HG02610 (cell line): ENCODE data around the gene FLT1.

Source experiments
- ATAC-seq: cut with Tn5 transposase; IDR thresholded peaks from one replicate; pipeline ENCODE4 v1.9.1; 2021; ENCODE audit warnings: mild to moderate bottlenecking, moderate library complexity; ENCODE audit not compliant: unreplicated experiment

Gene FLT1

DNA sequence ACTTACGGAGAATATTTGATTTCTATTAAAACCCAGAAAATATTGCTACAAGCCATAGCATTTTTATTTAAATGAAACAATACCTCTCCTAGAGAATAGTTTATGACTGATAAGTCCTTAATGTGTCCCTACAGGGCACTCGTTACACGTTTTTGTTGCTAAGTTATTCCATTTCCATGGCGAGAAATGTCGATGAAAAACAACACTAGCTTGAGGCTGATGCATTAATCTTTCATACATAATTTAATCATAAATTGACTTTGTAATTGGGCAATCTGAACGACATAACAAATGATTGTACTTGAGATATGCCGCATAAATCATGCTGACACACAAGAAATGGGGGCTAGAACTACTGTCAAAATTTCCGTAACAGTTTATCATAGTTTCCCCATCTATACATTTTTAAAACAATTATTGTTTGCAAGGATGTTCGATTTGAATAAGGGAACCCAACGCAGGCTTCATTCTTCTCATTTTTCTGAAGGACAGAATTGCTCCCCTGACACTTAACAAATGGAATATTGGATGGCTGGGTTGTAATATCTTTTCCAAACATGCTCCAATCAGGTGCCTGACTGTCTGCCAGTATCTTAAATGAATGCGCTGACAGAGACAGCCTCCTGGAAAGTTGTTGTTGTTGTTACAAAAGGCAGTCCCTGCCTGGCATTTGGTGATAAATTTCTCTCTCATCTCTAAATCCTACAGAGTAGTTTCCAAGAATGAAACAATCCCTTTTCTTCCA is 61.9 kb downstream of the FLT1 start:
- ATAC-seq, result no peak

DNA sequence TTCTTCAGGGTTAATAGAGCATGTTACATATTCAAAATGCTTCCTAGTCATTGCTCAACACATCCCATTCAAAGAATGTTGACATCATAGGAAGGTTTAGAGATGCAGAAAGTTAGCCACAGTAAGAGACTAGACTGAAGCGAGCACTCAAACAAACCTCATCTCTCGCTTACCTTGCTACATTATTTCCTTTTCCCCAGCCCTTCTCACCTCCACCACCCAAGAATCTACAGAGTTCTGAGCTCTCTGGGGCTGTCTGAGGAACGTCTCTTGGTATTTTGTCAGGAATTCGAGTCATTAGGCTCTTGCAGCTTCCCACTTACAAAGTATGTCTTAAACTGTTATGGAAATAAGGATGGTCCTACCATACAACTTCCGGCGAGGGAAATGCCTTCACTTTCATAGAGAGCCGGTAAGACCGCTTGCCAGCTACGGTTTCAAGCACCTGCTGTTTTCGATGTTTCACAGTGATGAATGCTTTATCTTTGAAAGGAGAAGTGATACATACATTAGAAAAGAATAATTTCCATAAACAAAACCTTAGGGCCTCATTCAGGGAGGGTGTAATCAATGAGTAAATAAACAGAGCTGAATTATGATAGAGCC is 65.1 kb downstream of the FLT1 start:
- ATAC-seq, result peak; percentile 83

DNA sequence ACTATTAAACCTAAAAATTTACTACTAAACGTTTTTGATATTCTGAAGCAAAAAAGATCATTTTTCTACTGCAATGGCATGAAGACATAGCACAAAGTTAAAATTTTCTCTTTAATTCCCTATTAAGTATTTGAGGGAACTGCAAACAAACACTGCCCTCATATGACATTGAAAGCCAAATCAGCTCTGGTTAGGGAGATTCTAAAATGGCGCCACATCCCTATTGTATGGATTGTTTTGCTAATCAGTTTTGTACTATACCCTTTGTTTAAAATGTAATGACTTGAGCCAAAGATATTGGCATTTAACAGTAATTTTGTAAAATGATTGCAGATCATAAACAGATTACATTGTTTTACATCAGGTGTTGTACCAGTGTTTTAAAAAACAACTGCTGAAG is 65.8 kb downstream of the FLT1 start:
- ATAC-seq, result no peak

DNA sequence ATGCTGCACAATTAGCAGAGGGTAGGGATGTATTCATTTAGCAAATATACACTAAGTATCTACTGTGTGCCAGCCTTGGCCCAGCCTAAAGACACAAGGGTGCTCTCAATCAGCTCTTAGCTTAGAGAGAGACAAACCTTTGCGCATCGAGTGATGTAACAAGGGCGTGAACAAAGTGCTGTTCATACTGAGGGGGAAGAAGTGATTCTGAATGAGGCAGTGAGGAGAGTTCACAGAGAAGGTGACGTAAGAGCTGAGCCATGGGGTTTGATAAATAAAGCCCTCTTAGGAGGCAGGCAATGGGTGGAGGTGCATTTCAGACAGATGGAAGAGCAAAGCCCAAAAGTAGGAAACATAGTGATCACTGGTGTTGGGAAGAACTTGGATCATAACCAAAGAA is 68.5 kb downstream of the FLT1 start:
- ATAC-seq, result no peak

DNA sequence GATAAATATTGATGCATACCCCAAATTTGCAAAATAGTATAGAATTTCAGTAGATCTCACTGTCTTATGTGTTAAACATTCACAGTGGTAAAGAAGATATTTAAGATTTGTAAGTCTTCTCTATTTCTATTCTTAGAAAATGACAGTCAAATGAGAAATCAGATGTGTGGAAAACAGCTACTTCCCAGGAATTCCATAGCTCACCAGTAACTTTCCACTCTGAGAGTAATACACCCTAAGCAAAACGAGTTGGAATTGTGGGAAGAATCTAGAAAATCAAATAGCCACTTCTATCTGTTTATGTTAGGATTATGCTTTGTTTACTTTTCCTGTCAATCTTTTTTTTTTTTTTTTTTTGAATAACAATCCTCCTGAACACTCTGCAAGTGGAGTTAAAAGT is 69.1 kb downstream of the FLT1 start:
- no peak for ATAC-seq

DNA sequence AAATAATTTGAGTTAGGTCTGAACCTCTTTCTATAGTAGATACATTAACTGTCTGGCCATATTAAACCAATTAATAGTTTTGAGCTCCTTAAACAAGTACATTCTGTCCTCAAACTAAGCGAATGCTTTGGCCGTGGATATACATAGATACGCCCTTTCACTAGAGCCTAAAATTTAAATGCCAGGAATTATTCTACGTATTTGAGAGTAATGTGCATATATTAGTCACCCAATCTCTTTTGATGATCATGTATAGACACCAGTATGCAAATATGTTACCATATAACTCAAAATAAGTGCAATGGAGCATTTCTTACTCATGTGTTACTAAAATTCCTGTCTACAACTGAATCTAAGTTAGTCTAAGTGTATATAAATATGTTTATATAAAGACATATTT is 70.4 kb downstream of the FLT1 start:
- no peak for ATAC-seq

DNA sequence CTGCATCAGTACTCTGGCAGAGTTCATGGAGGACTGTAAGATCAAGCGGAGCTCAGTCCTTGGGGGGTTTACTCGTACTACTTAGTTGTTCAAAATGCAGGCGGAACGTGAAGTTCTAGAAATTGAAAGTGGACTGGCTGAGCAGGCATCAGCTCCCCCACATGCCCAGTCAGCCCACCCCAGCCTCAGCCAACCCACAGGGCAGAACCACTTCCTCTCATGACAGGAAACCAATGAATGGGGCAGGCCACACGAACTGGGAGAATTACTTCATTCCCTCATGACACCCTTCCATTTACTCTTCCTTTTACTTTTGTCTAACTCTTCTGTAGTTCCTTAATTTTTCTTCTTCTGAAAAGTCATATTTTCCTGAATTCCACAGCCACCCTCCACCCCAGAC is 71.9 kb downstream of the FLT1 start:
- ATAC-seq, result peak; percentile 88

DNA sequence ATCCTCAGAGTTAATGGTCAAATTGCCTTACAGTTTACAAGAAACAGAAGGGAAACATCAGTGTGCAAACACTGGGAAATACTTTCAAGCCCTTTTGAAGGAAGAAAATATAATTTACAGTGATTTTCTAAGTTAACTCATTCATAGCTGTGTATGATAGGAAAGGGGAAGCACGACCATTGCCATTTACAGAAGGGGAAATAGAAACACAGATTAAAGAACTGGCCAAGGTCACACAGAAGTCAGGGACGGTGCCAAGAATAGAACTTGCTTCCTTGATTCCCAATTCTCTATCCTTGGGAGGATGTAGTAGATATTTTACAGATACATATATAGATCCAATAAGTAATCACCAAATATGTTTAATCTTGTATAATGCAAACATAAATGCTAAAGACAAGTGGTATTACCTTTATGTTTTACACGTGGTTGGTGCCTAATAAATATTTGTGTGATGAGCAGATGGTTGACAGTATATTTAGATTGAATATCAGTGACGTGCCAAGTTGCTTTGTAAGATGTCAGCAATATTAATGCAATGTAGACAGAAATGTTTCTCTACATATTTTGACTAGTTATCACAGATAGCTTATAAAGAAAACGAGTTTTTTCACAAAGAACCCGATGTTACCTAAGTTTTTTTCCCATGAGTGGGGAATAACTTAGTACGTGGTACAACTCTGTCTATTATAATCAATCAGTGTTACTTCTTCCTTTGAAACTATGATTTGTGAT is 73.1 kb downstream of the FLT1 start:
- no peak for ATAC-seq

DNA sequence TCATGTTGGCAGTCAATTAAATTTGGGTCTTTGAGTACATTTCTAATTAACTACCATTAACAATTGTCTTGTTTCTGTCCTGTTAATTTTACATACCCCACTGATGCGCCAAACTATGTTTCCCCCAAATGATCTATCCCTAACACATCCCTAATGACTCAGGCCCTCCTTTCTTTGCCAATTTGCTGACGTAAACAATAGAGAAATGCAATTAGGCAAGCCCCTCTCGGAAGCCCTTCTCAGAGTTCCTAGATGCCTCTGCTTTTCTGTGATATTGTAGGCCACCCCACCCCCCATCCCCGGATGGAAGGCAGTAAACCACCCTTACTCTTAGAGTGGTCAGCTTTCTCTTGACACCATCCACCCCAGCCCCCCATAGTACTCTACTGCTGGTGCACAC is 74.2 kb downstream of the FLT1 start:
- ATAC-seq, result no peak

DNA sequence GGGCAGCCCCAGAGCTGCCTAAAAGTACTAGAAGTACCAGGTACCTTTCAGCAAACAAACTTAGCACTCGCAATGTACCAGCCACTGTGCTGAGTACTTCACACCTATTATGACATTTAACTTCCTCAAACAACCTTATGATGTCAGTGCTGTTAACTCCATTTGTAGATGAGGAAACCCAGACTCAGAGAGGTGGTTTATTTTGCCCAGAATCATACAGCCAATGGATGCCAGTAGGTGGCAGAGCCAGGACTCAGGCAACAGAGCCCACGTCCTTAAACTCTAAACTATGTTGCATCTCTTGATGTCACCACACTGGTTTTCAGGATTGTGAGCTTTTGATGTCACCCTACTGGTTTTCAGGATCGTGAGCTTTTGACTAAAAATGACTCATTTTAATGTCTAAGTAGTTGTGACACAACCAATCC is 78.9 kb downstream of the FLT1 start:
- no peak for ATAC-seq

DNA sequence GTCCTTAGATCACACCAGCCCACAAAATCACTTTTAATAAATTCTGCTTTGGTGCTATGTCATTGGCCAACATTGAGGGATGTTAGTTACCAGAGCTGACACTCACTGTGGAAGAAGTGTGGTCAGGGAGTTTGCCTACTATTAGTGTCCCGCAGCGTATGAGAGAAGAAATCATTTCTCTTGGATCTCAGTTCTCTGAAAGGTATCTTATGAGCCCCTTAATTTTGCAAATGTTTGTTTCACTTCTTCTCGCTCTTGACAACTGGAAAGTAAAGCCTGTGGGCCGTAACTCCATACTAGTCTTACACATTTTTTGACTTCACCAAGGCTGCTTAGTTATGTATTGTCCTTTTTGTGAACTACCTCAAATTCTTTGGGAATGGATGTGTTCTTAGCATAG is 80.9 kb downstream of the FLT1 start:
- peak; percentile 39 for ATAC-seq

DNA sequence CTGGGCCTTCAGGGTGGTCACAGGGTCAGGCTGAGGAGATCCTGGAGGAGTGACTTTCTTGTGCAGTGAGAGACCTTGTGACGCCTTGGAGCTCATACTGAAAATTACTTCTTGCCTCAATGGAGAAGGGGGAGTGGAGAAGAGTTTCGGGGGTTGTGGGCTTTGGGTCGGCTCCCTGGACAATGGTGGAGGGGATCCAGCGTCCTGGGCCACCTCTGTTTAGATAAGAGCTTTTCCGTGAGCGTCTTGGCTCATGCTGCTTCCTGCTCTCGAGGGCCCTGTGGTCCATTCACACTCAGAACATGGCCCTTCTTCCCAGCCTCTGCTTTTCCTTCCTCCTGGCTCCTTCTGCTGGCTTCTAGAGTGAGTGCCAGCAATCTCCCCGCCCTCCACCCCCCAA is 81.9 kb downstream of the FLT1 start:
- ATAC-seq, result no peak

DNA sequence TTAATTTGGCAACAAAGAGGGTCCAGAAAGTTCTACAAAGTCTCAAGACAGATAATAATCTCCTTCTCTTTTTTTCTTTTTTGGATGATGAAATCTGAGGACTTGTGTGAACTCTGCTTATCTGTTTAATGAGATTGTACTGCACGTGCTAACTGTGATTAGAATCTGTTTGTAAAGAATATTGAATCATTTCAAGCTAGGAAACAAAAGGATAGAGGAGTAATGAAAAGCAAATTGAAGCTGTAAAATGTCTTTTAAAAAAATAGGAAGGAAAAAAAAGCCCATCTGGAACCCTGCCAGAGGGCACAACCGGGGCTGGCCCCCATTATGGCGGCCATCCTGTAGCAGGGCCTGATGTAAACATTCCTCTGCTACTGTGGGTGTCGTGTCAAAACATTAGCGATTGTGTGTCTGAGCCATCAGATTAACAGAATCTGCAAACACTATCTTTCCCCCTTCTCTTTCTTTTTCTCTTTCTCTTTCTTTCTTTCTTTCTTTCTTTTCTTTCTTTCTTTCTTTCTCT is 83.0 kb downstream of the FLT1 start:
- no peak for ATAC-seq

DNA sequence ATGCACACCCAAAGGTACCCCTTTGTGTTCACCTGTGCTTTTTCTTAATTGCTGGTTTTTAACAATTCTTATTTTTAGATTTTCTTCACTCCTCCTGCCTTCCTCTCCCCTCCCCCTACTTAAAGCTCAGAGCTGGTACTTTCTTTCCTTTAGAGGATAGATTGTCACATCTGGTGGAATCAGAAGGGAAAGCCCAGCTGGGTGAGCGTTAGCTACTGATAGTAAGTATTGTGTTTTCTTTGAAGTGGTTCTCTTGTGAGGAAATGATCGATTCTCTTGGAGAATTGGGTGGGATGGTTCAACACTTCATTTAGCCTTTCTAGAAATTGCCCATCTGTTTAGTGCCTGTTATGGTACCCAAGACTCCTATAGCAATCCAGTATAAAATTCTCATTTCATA is 84.8 kb downstream of the FLT1 start:
- ATAC-seq, result no peak

DNA sequence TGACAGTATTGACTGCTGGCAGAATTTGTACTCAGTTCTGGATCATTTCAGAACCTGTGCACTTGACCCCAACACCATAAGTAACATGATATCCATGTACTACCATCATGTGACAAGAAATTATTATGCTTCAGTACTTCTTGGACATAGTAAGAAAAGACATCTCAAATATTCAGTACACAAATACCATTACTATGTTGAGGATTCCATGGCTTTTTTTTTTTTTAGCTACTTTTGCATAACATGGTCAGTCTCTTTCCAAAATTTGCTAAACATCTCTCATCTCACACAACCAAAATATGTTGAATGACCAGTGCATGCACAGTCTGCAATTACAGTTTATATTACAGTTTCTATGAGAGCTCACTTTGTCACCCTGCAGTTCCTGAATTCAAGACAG is 85.3 kb downstream of the FLT1 start:
- no peak for ATAC-seq

DNA sequence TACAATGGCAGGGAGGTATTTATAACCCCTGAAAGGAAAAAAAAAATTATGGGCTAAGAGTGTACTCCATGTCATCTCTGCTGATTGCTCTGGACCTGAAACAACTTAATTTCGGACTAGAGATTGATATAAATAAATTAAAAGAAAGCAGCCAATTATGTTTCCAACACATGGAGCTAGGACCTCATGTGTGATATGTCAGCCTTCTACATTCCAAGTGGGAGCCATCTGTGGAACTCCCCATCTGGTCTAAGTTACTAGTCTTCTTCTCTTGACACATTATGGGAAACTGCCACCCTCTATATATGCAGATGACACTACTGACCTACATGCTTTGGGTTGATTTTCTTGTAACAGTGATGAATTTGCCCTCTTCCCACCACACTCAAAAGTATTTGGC is 86.1 kb downstream of the FLT1 start:
- ATAC-seq, result no peak

DNA sequence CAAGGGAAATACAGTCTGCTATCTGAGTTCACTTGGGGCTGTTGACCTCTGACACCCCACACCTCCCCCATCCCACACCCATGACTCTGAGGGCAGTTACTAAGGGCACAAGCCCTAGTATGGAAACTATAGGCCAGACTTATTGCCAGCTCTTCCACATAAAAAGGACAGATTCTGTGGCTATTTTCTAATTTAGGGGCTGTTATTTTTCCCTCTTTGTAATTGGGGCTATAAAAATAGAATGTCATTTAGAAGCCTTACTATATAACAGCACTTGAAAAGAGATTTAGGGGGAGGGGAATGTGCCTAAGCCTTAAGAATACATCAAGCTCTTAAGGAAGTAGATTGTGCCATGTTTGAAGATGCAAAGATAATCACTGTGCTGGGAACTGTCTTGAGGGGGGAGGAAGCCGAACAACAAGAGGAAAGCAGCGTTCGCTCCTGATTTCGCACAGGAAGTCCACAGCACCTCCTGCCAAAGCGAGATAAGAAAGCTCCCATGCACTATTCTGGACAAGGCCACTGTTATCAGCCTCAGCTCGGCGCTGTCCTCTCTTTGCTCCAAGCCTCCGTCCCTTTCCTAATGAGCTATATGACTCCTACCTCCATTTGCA is 86.6 kb downstream of the FLT1 start:
- ATAC-seq, result no peak

DNA sequence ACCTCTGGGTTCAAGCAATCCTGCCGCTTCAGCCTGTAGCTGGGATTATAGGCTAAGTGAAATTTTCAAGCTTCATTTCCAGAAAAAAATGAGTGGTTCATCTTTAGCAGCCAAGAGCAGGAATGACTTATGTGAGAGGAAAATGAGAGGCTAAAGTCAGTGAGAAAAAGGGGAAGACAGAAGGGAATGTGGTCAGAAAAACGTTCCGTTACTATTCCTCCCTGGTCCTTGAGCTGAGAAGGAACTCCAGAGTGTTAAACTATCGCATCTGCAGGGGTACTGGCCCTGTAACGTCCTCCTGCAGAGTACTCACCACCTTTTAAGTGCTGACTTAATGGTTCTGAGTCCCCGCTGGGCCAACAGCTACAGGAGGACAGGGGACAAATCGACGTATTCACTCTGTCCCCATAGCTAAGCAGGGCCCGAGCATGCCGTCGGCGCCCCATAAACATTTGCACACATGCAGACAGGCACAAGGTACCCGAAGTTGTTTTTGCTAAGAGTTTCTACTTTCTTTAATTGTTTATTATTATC is 88.1 kb downstream of the FLT1 start:
- no peak for ATAC-seq

DNA sequence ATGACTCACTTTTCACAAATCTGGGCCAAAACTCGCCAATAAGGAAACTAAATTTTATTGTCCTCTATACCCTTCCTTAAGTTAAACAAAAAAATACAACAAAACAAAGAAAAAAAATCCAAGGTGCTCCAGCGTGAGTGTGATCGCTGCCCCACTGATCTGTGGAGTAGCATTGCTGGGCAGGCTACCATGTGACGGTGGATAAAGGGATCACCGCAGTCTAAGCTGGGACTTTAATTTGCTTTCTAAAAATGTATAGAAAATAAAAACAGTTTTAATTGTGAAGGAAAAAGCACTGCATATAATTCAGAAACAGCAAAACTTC is 92.9 kb downstream of the FLT1 start:
- ATAC-seq, result no peak

DNA sequence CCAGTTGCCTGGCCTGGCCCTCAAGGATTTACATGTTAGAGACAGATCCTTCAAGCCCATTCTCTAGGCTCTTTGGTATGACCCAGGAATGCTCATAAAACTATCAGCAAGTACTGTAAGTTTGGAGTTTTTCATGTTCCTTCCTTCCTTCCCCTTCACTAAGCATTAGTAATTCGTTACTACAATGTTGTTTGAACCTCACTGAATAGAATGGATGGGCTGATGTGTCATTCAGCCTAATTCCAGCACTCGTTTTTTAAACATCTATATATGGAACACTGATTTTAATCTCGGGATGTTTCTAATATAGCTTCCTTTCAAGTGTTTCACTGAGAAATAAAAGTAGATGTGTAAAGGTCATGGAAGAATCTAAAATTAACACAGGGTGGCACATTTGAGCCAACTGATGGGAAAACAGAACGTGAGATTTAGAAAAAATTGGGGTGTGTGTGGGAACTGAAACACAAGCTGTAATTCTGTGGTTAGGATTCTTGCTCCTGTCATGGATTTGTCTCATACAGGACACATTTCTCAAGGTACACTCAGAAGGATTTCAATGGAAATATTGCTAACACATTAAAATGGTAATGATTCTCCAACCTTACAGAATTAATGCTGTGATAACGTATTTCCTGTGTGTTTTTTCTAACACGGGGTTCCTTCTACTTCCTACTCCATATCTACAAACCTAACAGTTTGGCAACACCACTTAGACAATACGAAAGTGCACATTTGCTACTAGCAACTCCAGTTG is 93.4 kb downstream of the FLT1 start:
- ATAC-seq, result no peak

DNA sequence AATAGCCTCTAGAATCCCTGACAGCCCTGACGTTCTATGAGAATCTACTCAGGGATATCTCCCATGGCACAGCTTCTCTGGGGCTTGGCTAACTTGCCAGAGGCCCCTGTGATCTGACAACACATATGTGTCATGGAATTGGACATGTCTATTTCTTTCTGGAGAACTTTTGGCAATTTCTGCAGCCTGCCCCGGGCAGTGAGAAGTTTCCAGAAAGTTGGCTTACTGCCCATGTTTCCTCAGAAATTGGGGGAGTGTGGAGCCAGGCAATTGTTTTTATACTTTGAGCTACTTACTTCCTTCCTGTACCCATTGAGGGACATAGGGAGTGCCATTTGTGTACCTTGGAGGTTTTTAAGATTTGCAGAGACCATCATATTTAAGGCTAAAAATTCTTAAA is 98.9 kb downstream of the FLT1 start:
- no peak for ATAC-seq
